Measurements from ENCODE around the gene PREX1. TPM values are rescaled to one million over a fixed set of nuclear protein-coding genes. Genes with fewer than 3 reads are reported as not detected.

Gene PREX1
- total RNA-seq, 2 experiments from 2014 or later, result 20.7 to 25.3 TPM

DNA sequence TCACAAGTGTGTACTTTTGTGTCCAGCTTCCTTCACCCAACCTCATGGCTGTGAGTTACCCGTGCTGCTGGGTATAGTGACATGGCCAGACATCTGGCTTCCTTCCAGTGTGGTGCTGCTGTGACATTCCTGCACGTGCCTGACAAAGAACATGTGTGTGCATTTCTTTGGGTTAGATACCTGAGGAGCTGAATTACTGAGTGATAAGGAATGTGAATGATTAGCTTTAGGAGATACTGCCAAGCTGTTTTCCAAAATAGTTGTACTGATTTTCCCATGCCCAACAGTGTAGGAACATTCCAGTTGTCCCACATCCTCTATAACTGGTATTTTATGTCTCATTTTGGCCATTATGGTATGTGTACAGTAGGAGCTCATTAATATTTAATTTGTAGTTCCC lies 132.5 kb downstream of the PREX1 start:
- no peak overlapping the region for H3K4me3 ChIP-seq (ENCODE audit: low read depth, low read length, poor library complexity, severe bottlenecking)
- no TSS peak for BruUV-seq (replicated peaks)
- no peaks in the 10 kb centered on the region for H3K9me3 ChIP-seq (ENCODE audit: low read length)
- H3K27ac ChIP-seq (ENCODE audit: low read depth, low read length, poor library complexity, severe bottlenecking), result no peak overlapping the region
- no peak overlapping the region for H3K4me2 ChIP-seq (ENCODE audit: low read length)
- H4K20me1 ChIP-seq (ENCODE audit: insufficient read depth, low read length), result no peaks in the 10 kb centered on the region
- H2AFZ ChIP-seq (ENCODE audit: low read length), result no peak overlapping the region
- no peak for DNase-seq (ENCODE audit: low spot score)
- TF ChIP-seq, protein P1, sequence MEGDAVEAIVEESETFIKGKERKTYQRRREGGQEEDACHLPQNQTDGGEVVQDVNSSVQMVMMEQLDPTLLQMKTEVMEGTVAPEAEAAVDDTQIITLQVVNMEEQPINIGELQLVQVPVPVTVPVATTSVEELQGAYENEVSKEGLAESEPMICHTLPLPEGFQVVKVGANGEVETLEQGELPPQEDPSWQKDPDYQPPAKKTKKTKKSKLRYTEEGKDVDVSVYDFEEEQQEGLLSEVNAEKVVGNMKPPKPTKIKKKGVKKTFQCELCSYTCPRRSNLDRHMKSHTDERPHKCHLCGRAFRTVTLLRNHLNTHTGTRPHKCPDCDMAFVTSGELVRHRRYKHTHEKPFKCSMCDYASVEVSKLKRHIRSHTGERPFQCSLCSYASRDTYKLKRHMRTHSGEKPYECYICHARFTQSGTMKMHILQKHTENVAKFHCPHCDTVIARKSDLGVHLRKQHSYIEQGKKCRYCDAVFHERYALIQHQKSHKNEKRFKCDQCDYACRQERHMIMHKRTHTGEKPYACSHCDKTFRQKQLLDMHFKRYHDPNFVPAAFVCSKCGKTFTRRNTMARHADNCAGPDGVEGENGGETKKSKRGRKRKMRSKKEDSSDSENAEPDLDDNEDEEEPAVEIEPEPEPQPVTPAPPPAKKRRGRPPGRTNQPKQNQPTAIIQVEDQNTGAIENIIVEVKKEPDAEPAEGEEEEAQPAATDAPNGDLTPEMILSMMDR (conservative IDR thresholded peaks at IDR 0.05; ENCODE audit: low read length), result no peak
- TF ChIP-seq EZH2phosphoT487 (IDR thresholded peaks at IDR 0.05; ENCODE audit: borderline replicate concordance, low read depth, low read length), result no peak
- intact Hi-C loops (cut with micrococcal nuclease; ENCODE audit: unreplicated experiment), result no loop called here
- ChIA-PET CTCF (ENCODE audit: unreplicated experiment) (interaction anchor here (0.5 kb wide), 1 partner anchor 38 kb away, joined by 3 read pairs; no protein-coding TSS in a partner anchor), POLR2A (no interaction called here)
- H3K4me1 ChIP-seq (ENCODE audit: insufficient read depth, low read length, poor library complexity, severe bottlenecking), result no peaks in the 10 kb centered on the region
- no peaks in the 10 kb centered on the region for H3K9me2 ChIP-seq (ENCODE audit: insufficient read depth, low read length)
- peaks cover 9% of the 10 kb centered on the region for H3K36me3 ChIP-seq (ENCODE audit: insufficient read depth, low read length)
- no peaks in the 10 kb centered on the region for H3K79me2 ChIP-seq (ENCODE audit: insufficient read depth, low read depth, low read length)

DNA sequence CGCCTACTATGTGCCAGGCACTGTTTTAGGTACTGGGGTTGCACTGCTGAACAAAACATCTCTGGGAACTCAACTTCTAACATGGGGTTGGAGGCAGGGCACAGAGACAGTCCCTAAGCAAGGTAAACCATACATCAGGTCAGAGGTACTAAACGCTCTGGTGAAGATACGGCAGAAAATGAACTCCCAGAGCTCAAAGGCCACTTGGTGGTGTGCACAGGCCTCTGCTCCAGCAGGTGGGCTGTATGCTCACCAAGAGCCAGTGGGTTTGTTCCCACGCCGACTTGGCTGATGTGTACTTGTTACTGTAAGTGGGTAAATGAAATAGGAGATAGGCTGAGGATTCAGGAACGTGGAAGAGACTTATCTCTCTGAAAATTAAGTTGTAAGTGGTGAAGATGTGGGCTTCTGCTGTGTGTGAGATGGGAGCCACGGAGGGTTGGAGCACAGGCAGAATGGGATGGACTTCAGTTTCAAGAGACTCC lies 133.4 kb downstream of the PREX1 start:
- no peaks in the 10 kb centered on the region for H3K4me1 ChIP-seq (ENCODE audit: insufficient read depth, low read length, poor library complexity, severe bottlenecking)
- no TSS peak for BruUV-seq (replicated peaks)
- CTCF ChIA-PET (ENCODE audit: unreplicated experiment), result no interaction called here
- no peaks in the 10 kb centered on the region for H3K9me3 ChIP-seq (ENCODE audit: low read length)
- H3K36me3 ChIP-seq (ENCODE audit: insufficient read depth, low read length), result peaks cover 4% of the 10 kb centered on the region; the same call in 1 of the 2 replicates
- no peaks in the 10 kb centered on the region for H3K9me2 ChIP-seq (ENCODE audit: insufficient read depth, low read length)
- H3K4me3 ChIP-seq (ENCODE audit: low read depth, low read length, poor library complexity, severe bottlenecking), result no peak overlapping the region
- no peaks in the 10 kb centered on the region for H4K20me1 ChIP-seq (ENCODE audit: insufficient read depth, low read length)
- no peak overlapping the region for H2AFZ ChIP-seq (ENCODE audit: low read length)
- intact Hi-C loops (cut with micrococcal nuclease; ENCODE audit: unreplicated experiment), result no loop called here
- H3K79me2 ChIP-seq (ENCODE audit: insufficient read depth, low read depth, low read length), result no peaks in the 10 kb centered on the region
- POLR2A ChIA-PET, result no interaction called here
- no peak overlapping the region for H3K4me2 ChIP-seq (ENCODE audit: low read length)
- DNase-seq (ENCODE audit: low spot score), result no peak
- TF ChIP-seq EZH2phosphoT487 (IDR thresholded peaks at IDR 0.05; ENCODE audit: borderline replicate concordance, low read depth, low read length), result no peak
- TF ChIP-seq, protein P1 (conservative IDR thresholded peaks at IDR 0.05; ENCODE audit: low read length), result no peak
- H3K27ac ChIP-seq (ENCODE audit: low read depth, low read length, poor library complexity, severe bottlenecking), result no peak overlapping the region

DNA sequence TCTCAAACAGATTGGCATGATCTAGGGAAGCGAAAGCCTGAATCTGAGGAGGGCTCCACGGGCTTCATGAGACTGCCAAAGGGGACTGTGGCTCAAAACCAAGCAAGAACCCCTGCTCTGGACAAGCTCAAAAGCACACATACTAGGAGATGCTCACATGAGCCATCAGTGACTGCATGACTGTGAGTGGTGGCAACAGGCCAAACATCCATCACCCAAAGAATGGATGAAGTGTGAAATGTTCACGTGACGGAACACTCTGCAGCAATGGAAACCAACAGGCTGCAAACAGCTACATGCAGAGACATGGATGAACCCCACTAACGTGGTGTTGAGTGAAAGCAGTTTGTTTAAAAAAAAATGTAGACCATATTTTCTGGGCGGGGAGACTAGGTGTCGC lies 136.3 kb downstream of the PREX1 start:
- no peaks in the 10 kb centered on the region for H3K9me2 ChIP-seq (ENCODE audit: insufficient read depth, low read length)
- TF ChIP-seq EZH2phosphoT487 (IDR thresholded peaks at IDR 0.05; ENCODE audit: borderline replicate concordance, low read depth, low read length), result no peak
- TF ChIP-seq, protein P1 (conservative IDR thresholded peaks at IDR 0.05; ENCODE audit: low read length), result no peak
- H3K4me1 ChIP-seq (ENCODE audit: insufficient read depth, low read length, poor library complexity, severe bottlenecking), result no peaks in the 10 kb centered on the region
- DNase-seq (ENCODE audit: low spot score), result no peak
- H3K4me3 ChIP-seq (ENCODE audit: low read depth, low read length, poor library complexity, severe bottlenecking), result no peak overlapping the region
- no peaks in the 10 kb centered on the region for H3K79me2 ChIP-seq (ENCODE audit: insufficient read depth, low read depth, low read length)
- POLR2A ChIA-PET, result no interaction called here
- CTCF ChIA-PET (ENCODE audit: unreplicated experiment), result no interaction called here
- H4K20me1 ChIP-seq (ENCODE audit: insufficient read depth, low read length), result no peaks in the 10 kb centered on the region
- peaks cover 10% of the 10 kb centered on the region for H3K36me3 ChIP-seq (ENCODE audit: insufficient read depth, low read length)
- intact Hi-C loops (cut with micrococcal nuclease; ENCODE audit: unreplicated experiment), result no loop called here
- no peak overlapping the region for H2AFZ ChIP-seq (ENCODE audit: low read length)
- BruUV-seq (replicated peaks), result no TSS peak
- no peaks in the 10 kb centered on the region for H3K9me3 ChIP-seq (ENCODE audit: low read length)
- no peak overlapping the region for H3K27ac ChIP-seq (ENCODE audit: low read depth, low read length, poor library complexity, severe bottlenecking)
- no peak overlapping the region for H3K4me2 ChIP-seq (ENCODE audit: low read length)

Measured in OCI-LY7 (cell line).